Measurements from ENCODE around the gene NECTIN2.

Gene NECTIN2

GRCh38 chr19:44891016-44891882, 45.2 kb downstream of the NECTIN2 start, which contains the start of gene TOMM40:
TSS of gene TOMM40 (plus strand) at chr19:44891254. CDS start at chr19:44891416, 162 bp downstream.
- DNase-seq (ENCODE audit: low spot score): peak; percentile 100
- in situ Hi-C loops (cut with MboI; ENCODE audit: low pct_unique_long_range_greater_than_20kb, low sequenced_read_pairs, unreplicated experiment): no loop called here
- no peak for TF ChIP-seq CTCF (IDR thresholded peaks at IDR 0.05; ENCODE audit: extremely low read depth, insufficient read depth, missing control alignments)

- no peak for TF ChIP-seq CTCF (IDR thresholded peaks at IDR 0.05; ENCODE audit: extremely low read depth, insufficient read depth, missing control alignments)
- DNase-seq (ENCODE audit: low spot score): no peak
- in situ Hi-C loops (cut with MboI; ENCODE audit: low pct_unique_long_range_greater_than_20kb, low sequenced_read_pairs, unreplicated experiment): no loop called here
Observed at GRCh38 chr19:44892932-44893331, 46.8 kb downstream of the NECTIN2 start.

GRCh38 chr19:44893332-44894051, 47.4 kb downstream of the NECTIN2 start:
- no peak for TF ChIP-seq CTCF (IDR thresholded peaks at IDR 0.05; ENCODE audit: extremely low read depth, insufficient read depth, missing control alignments)
- in situ Hi-C loops (cut with MboI; ENCODE audit: low pct_unique_long_range_greater_than_20kb, low sequenced_read_pairs, unreplicated experiment): no loop called here
- DNase-seq (ENCODE audit: low spot score): no peak

- no peak for TF ChIP-seq CTCF (IDR thresholded peaks at IDR 0.05; ENCODE audit: extremely low read depth, insufficient read depth, missing control alignments)
- no peak for DNase-seq (ENCODE audit: low spot score)
- in situ Hi-C loops (cut with MboI; ENCODE audit: low pct_unique_long_range_greater_than_20kb, low sequenced_read_pairs, unreplicated experiment): no loop called here
Observed at GRCh38 chr19:44894052-44894400, 47.9 kb downstream of the NECTIN2 start.

GRCh38 chr19:44894946-44895345, 48.8 kb downstream of the NECTIN2 start:
- no peak for TF ChIP-seq CTCF (IDR thresholded peaks at IDR 0.05; ENCODE audit: extremely low read depth, insufficient read depth, missing control alignments)
- no peak for DNase-seq (ENCODE audit: low spot score)

GRCh38 chr19:44897835-44898234, 51.7 kb downstream of the NECTIN2 start:
- TF ChIP-seq CTCF (IDR thresholded peaks at IDR 0.05; ENCODE audit: extremely low read depth, insufficient read depth, missing control alignments): no peak
- no peak for DNase-seq (ENCODE audit: low spot score)
- in situ Hi-C loops (cut with MboI; ENCODE audit: low pct_unique_long_range_greater_than_20kb, low sequenced_read_pairs, unreplicated experiment): no loop called here

More at GRCh38 chr19:44894946-44895345, 48.8 kb downstream of the NECTIN2 start:
- in situ Hi-C loops (cut with MboI; ENCODE audit: low pct_unique_long_range_greater_than_20kb, low sequenced_read_pairs, unreplicated experiment): no loop called here

Data from GM13977 (cell line).